Keratinocyte (primary cell): ENCODE data around the gene PYCR2. TPM values are rescaled to one million over a fixed set of nuclear protein-coding genes. Genes with fewer than 3 reads are reported as not detected.
"Not testable (repeated sequence)": the region's sequence is repeated elsewhere in the genome, so short reads cannot be mapped to it uniquely, and the experiment has no call there.

ENCODE experiments used
- DNase-seq: peaks from one replicate; pipeline ENCODE4 v3.0.0-alpha.2; 2011; ENCODE audit warnings: low read depth, missing footprints, low spot score
- FAIRE-seq: peaks from 2 replicates; lab custom pipeline; 2011; peaks lifted over from hg19 to GRCh38; lab: Jason Lieb, UNC
- H2AFZ ChIP-seq: 2 replicates; pipeline ENCODE4 v1.6.0; 2012; ENCODE audit warnings: low read length, control low read depth, inconsistent platforms; ENCODE audit not compliant: control insufficient read depth
- H3K27ac ChIP-seq: 2 replicates; pipeline ENCODE4 v1.5.1; 2011; ENCODE audit warnings: low read length; ENCODE audit not compliant: control insufficient read depth, insufficient read depth
- H3K27me3 ChIP-seq: 3 replicates; pipeline ENCODE4 v1.6.0; 2011; ENCODE audit warnings: low read length; ENCODE audit not compliant: control insufficient read depth, insufficient read depth; ENCODE audit errors: extremely low read depth
- H3K36me3 ChIP-seq, 2 experiments: 2 replicates in 1 of 2; 3 replicates in 1 of 2; pipeline ENCODE4 v1.5.1; 2011; ENCODE audit warnings: low read length in 2 of 2, mild to moderate bottlenecking in 1 of 2; ENCODE audit not compliant: control insufficient read depth in 2 of 2, insufficient read depth in 2 of 2; ENCODE audit errors: extremely low read depth in 1 of 2
- H3K4me1 ChIP-seq: 3 replicates; pipeline ENCODE4 v1.5.1; 2011; ENCODE audit warnings: low read length; ENCODE audit not compliant: control insufficient read depth, insufficient read depth; ENCODE audit errors: extremely low read depth
- H3K4me2 ChIP-seq: 3 replicates; pipeline ENCODE4 v1.6.0; 2011; ENCODE audit warnings: low read depth, low read length; ENCODE audit not compliant: control insufficient read depth, insufficient read depth; ENCODE audit errors: extremely low read depth
- H3K4me3 ChIP-seq, 3 experiments: fragments of 200-600 bp in 1 of 3; sonication (generic) in 1 of 3; 2 replicates in 2 of 3; 3 replicates in 1 of 3; pipeline ENCODE4 v1.5.1; 2011 to 2016; ENCODE audit warnings: low read length in 3 of 3, mild to moderate bottlenecking in 3 of 3, control low read depth in 2 of 3, inconsistent platforms in 1 of 3, low read depth in 1 of 3, mixed read lengths in 1 of 3, mixed run types in 1 of 3, moderate library complexity in 1 of 3; ENCODE audit not compliant: control insufficient read depth in 2 of 3, insufficient read depth in 2 of 3; ENCODE audit errors: extremely low read depth in 1 of 3
- H3K79me2 ChIP-seq: 2 replicates; pipeline ENCODE4 v1.6.0; 2012; ENCODE audit warnings: low read length; ENCODE audit not compliant: control insufficient read depth, insufficient read depth
- H3K9ac ChIP-seq: 3 replicates; pipeline ENCODE4 v1.6.0; 2011; ENCODE audit warnings: low read length; ENCODE audit not compliant: control insufficient read depth, insufficient read depth; ENCODE audit errors: extremely low read depth
- H3K9me1 ChIP-seq: 3 replicates; pipeline ENCODE4 v1.6.0; 2011; ENCODE audit warnings: low read length; ENCODE audit not compliant: control insufficient read depth, insufficient read depth; ENCODE audit errors: extremely low read depth
- H3K9me3 ChIP-seq: 2 replicates; pipeline ENCODE4 v1.5.1; 2012; ENCODE audit warnings: low read depth, low read length; ENCODE audit not compliant: control insufficient read depth
- H4K20me1 ChIP-seq: 3 replicates; pipeline ENCODE4 v1.6.0; 2011; ENCODE audit warnings: low read length; ENCODE audit not compliant: control insufficient read depth, insufficient read depth; ENCODE audit errors: extremely low read depth
- CTCF ChIP-seq, 3 experiments: IDR thresholded peaks in 1 of 3; conservative IDR thresholded peaks in 1 of 3; optimal IDR thresholded peaks in 1 of 3; 2 replicates in 2 of 3; 3 replicates in 1 of 3; pipeline versions ENCODE3 to v1.5.1; 2011; ENCODE audit warnings: low read length in 3 of 3, mild to moderate bottlenecking in 3 of 3, moderate library complexity in 2 of 3, control low read depth in 1 of 3, inconsistent platforms in 1 of 3; ENCODE audit not compliant: insufficient read depth in 2 of 3; ENCODE audit errors: extremely low read depth in 1 of 3
- EZH2 ChIP-seq: IDR thresholded peaks from one replicate; pipeline ENCODE4 v1.6.1; 2012; ENCODE audit warnings: inconsistent platforms, mild to moderate bottlenecking, low read length, moderate library complexity
- dilution Hi-C: fragments of 300-500 bp; cut with MboI; formaldehyde crosslinking; loops from one replicate; pipeline ENCODE4 v1.7.0; 2020; ENCODE audit warnings: low sequenced_read_pairs; ENCODE audit not compliant: extremely low pct_ligation_motif_present
- polyA plus RNA-seq, 5 experiments: library from polyadenylated mRNA; depleted of rRNA in 3 of 5; stranded (reverse) in 3 of 5; stranded (forward) in 1 of 5; unstranded in 1 of 5; fragments of >200 nt; gene quantifications; 1 replicate in 1 of 5; 2 replicates in 3 of 5; 3 replicates in 1 of 5; pipeline versions ENCODE4 v1.2.1 to v1.2.3, GENCODE V29; 2011 to 2012; ENCODE audit warnings: missing spikeins in 2 of 5, low read depth in 1 of 5, low replicate concordance in 1 of 5

The PYCR2 gene
- polyA plus RNA-seq, 1 donor (not counting 4 experiments of a cell fraction or from before 2014, with no cell fraction given): 45.5 TPM

- dilution Hi-C loops: no loop called here
- H3K9ac ChIP-seq: no peak overlapping the region
- TF ChIP-seq CTCF (optimal IDR thresholded peaks at IDR 0.05 in 1 of 3, IDR thresholded peaks at IDR 0.05 in 1 of 3, conservative IDR thresholded peaks at IDR 0.05 in 1 of 3; ENCODE audit: extremely low read depth in 1 of 3, insufficient read depth in 2 of 3, low read length in 3 of 3) (no peak), EZH2 (no peak)
- no peak for FAIRE-seq
- H3K4me2 ChIP-seq: no peak overlapping the region
- H3K4me3 ChIP-seq: no peak overlapping the region
- no peaks in the 10 kb centered on the region for H3K27me3 ChIP-seq
- no peaks in the 10 kb centered on the region for H4K20me1 ChIP-seq
- H3K27ac ChIP-seq: no peak overlapping the region
- H3K9me3 ChIP-seq: no peaks in the 10 kb centered on the region
- no peak for DNase-seq
- peaks cover 9% of the 10 kb centered on the region for H3K4me1 ChIP-seq
- no peak overlapping the region for H2AFZ ChIP-seq
- H3K79me2 ChIP-seq: no peaks in the 10 kb centered on the region
- no peaks in the 10 kb centered on the region for H3K36me3 ChIP-seq
- H3K9me1 ChIP-seq: no peaks in the 10 kb centered on the region
These were observed 16.5 kb upstream of the PYCR2 start for GRCh38 chr1:225940385-225941151.

- H2AFZ ChIP-seq, H3K27ac ChIP-seq, H3K4me1 ChIP-seq, H3K36me3 ChIP-seq, H4K20me1 ChIP-seq, H3K27me3 ChIP-seq, FAIRE-seq, H3K9me1 ChIP-seq, H3K9ac ChIP-seq, DNase-seq, H3K79me2 ChIP-seq, dilution Hi-C loops, H3K4me2 ChIP-seq, H3K9me3 ChIP-seq, H3K4me3 ChIP-seq: not testable (repeated sequence)
These were observed 15.9 kb upstream of the PYCR2 start for GRCh38 chr1:225939939-225940310.

- H3K4me3 ChIP-seq, H4K20me1 ChIP-seq, H3K4me1 ChIP-seq, H3K27me3 ChIP-seq, dilution Hi-C loops, H3K9me3 ChIP-seq, DNase-seq, H3K79me2 ChIP-seq, FAIRE-seq, H2AFZ ChIP-seq, H3K9ac ChIP-seq, H3K9me1 ChIP-seq, H3K27ac ChIP-seq, H3K36me3 ChIP-seq, H3K4me2 ChIP-seq: not testable (repeated sequence)
These were observed 15.3 kb upstream of the PYCR2 start for GRCh38 chr1:225939097-225939938.
